ENCODE data around the gene IL3RA. TPM values are rescaled to one million over a fixed set of nuclear protein-coding genes. Genes with fewer than 3 reads are reported as not detected.

Gene IL3RA
- polyA plus RNA-seq, 1 of the 3 experiments (the other 2 are of a cell fraction): not detected

- Histone ChIP-seq H3K9me3 (no peaks in the 10 kb centered on the region), H3K4me3 (ENCODE audit: low read depth in 2 of 2, low read length in 1 of 2) (no peak overlapping the region)
- POLR2A ChIA-PET: no interaction called here
Observed at GRCh38 chrX:1334854-1335253, 1.7 kb upstream of the IL3RA start.

GRCh38 chrX:1336948-1337779 is 579 bp downstream of the IL3RA start:
- no peak for TF ChIP-seq RAD21 (IDR thresholded peaks at IDR 0.05; ENCODE audit: low read length)
- no peak for TF ChIP-seq REST (IDR thresholded peaks at IDR 0.05; ENCODE audit: low read depth, low read length)
- TF ChIP-seq FOXM1 (IDR thresholded peaks at IDR 0.05; ENCODE audit: low read depth): no peak
- TF ChIP-seq MAX (IDR thresholded peaks at IDR 0.05; ENCODE audit: low read depth): no peak
- TF ChIP-seq NRF1 (IDR thresholded peaks at IDR 0.05; ENCODE audit: low read depth, low read length): no peak
- Histone ChIP-seq H3K9me3 (no peaks in the 10 kb centered on the region), H3K79me2 (ENCODE audit: insufficient read depth) (no peaks in the 10 kb centered on the region), H4K20me1 (ENCODE audit: insufficient read depth) (no peaks in the 10 kb centered on the region), H3K27ac (ENCODE audit: low read depth in 2 of 2, low read length in 1 of 2) (no peak overlapping the region), H3K4me3 (ENCODE audit: low read depth in 2 of 2, low read length in 1 of 2) (peak overlapping the region in 1 of 2 experiments; percentile 27; a peak in 1 of 4 replicates), H3K27me3 (ENCODE audit: insufficient read depth) (peaks cover 17% of the 10 kb centered on the region; the same call in 1 of the 2 replicates), H3K36me3 (replicated peaks in 1 of 2; ENCODE audit: control insufficient read depth in 1 of 2, insufficient read depth in 2 of 2, low read length in 1 of 2) (no peaks in the 10 kb centered on the region), H3K4me1 (ENCODE audit: control insufficient read depth in 1 of 2, insufficient read depth in 2 of 2, low read depth in 1 of 2, low read length in 1 of 2) (no peaks in the 10 kb centered on the region), H2AFZ (ENCODE audit: low read depth) (no peak overlapping the region), H3K9ac (no peak overlapping the region), H3K4me2 (peak overlapping the region; percentile 61; the same call in 1 of the 2 replicates), H3F3A (replicated peaks; ENCODE audit: insufficient read depth) (no peaks in the 10 kb centered on the region), H3K9me2 (no peaks in the 10 kb centered on the region)
- no peak for DNase-seq
- ChIA-PET CTCF (no interaction called here), POLR2A (no interaction called here)
- 36% methylated on average over 15 of the region's 18 CpGs for WGBS (ENCODE audit: low lambda C conversion rate)

More at GRCh38 chrX:1334854-1335253, 1.7 kb upstream of the IL3RA start:
- H3K4me2 ChIP-seq: no peak overlapping the region
- no peaks in the 10 kb centered on the region for H3K9me2 ChIP-seq
- H3K27me3 ChIP-seq (ENCODE audit: insufficient read depth): peaks cover 29% of the 10 kb centered on the region
- no peak overlapping the region for H2AFZ ChIP-seq (ENCODE audit: low read depth)
- H3K79me2 ChIP-seq (ENCODE audit: insufficient read depth): no peaks in the 10 kb centered on the region
- TF ChIP-seq RAD21 (IDR thresholded peaks at IDR 0.05; ENCODE audit: low read length) (no peak), ZBTB33 (IDR thresholded peaks at IDR 0.05; ENCODE audit: borderline replicate concordance, low read depth) (no peak), RXRA (IDR thresholded peaks at IDR 0.05; ENCODE audit: borderline replicate concordance, low read depth) (no peak), CHD2 (IDR thresholded peaks at IDR 0.05; ENCODE audit: low read length, partially characterized antibody) (no peak), FOXM1 (IDR thresholded peaks at IDR 0.05; ENCODE audit: low read depth) (no peak), MEF2A (IDR thresholded peaks at IDR 0.05; ENCODE audit: borderline replicate concordance, low read depth) (no peak), FOSL2 (IDR thresholded peaks at IDR 0.05; ENCODE audit: borderline replicate concordance, low read depth) (no peak), TEAD4 (IDR thresholded peaks at IDR 0.05; ENCODE audit: borderline replicate concordance, insufficient read depth) (no peak), IRF3 (IDR thresholded peaks at IDR 0.05; ENCODE audit: low read depth, low read length) (no peak), GATA2 (CRISPR knock-in tag; IDR thresholded peaks at IDR 0.05) (no peak), RCOR1 (IDR thresholded peaks at IDR 0.05; ENCODE audit: low read length) (no peak), EZH2phosphoT487 (IDR thresholded peaks at IDR 0.05; ENCODE audit: borderline replicate concordance, low read depth) (no peak)
- H3K9ac ChIP-seq: no peak overlapping the region
- H4K20me1 ChIP-seq (ENCODE audit: insufficient read depth): no peaks in the 10 kb centered on the region
- 43% methylated on average over 9 of the region's 10 CpGs for WGBS (ENCODE audit: low lambda C conversion rate)
- no peaks in the 10 kb centered on the region for H3K36me3 ChIP-seq (replicated peaks in 1 of 2; ENCODE audit: control insufficient read depth in 1 of 2, insufficient read depth in 2 of 2, low read length in 1 of 2)
- no peaks in the 10 kb centered on the region for H3K4me1 ChIP-seq (ENCODE audit: control insufficient read depth in 1 of 2, insufficient read depth in 2 of 2, low read depth in 1 of 2, low read length in 1 of 2)
- CTCF ChIA-PET: no interaction called here
- no peaks in the 10 kb centered on the region for H3F3A ChIP-seq (replicated peaks; ENCODE audit: insufficient read depth)
- no peak overlapping the region for H3K27ac ChIP-seq (ENCODE audit: low read depth in 2 of 2, low read length in 1 of 2)
- DNase-seq: no peak

Measured in SK-N-SH (cell line).